Stimulated activated CD8-positive, alpha-beta memory T cell treated with anti-CD3 and anti-CD28 coated beads, Interleukin-15, amount 100 ng/mL, for 48 hours (primary cell): ENCODE measurements around the gene SEPTIN3.

Experiments used
- DNase-seq, 2 donors: peaks; one replicate each; pipeline ENCODE4 v3.0.0-alpha.2; 2020; ENCODE audit warnings: low read depth in 2 of 2

The SEPTIN3 gene

GRCh38 chr22:41975299-41976069 is 6.2 kb downstream of the SEPTIN3 start:
- DNase-seq: no peak

- peak in 1 of 2 donors; percentile 19 for DNase-seq
These were observed 7.0 kb downstream of the SEPTIN3 start for GRCh38 chr22:41976070-41976901.

DNA sequence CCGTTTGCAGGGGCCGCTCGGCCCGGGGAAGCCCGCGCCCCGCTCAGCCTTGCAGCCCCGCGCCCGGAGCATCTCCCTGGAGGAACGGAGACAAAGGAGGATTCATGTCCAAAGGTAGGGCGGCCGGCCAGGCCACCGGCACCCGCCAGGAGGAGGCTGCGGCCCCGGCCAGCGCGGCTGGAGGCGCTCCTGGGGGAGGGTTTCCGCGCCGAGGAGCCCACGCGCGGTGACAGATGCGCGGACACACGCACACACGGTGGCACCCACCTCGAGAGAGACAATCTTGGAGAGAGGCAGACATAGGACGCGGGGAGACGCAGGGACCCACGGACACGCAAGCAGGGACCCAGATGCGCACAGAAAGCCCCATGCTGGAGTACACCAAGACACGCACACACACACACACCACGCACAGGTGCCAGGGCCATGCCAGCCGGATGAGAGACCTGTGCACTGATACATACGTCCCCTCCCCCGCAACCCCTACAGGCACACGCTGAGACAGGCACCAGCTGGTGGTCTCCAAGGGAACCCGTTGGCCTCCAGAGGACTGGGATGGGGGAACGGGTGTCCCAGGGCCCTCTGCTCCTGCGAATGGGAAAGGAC is 7.8 kb downstream of the SEPTIN3 start:
- no peak for DNase-seq

GRCh38 chr22:41978732-41979131 is 9.5 kb downstream of the SEPTIN3 start:
- DNase-seq: no peak

DNA sequence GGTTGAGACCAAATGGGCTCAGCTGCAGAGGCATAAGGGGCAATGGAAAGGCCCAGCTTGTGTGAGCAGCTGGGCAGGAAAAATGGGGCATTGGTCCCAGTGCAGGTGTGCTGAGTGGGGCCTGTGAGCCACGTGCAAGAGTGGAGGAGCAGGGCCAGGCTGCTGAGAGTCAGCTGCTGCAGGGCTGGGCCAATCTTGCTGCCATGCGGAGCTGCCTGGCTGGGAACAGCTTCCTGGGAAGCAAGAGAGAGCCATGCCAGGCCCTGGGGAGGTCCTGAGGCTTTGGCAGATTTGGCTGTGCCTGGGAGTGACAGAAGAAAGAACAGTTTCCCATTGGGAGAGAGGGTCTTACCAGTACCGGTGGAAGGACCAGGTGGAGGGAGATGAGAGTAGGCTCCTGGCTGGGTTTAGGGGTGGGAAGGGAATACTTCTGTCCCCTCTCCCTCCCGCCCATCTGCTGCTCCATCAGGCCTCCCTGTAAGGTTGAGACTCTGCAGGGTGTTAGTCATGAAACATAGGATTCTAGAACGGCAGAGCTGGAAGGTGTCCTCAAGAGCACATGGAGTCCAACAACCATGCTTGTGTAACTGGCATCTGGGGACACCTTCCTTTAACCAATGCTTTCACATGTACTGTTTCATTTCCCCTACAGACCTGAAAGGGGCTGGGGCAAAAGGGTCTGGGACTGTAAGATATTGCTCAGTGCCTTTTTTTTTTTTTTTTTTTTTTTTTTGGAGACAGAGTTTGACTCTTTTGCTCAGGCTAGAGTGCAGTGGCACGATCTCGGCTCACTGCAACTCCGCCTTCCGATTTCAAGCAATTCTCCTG is 10.4 kb downstream of the SEPTIN3 start:
- no peak for DNase-seq

DNA sequence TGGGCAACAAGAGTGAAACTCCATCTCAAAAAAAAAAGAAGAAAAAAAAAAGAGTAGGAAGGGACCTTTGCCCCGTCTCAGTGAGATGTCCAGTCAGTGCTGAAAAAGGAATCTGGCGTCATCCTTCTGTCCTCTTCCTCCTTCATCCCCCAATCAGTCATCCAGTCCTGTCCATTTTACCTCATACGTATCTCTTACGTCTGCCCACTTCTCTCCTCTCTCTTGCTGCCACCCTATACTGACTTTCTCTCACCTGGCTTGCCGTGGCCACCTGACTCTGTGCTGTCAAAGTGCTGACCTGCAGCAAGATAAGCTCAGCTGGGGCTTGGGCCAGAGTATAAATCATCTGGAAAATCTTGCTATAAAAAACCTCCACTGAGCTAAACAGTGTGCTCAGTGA is 13.6 kb downstream of the SEPTIN3 start:
- DNase-seq: no peak

GRCh38 chr22:41983513-41984405 is 14.5 kb downstream of the SEPTIN3 start:
- no peak for DNase-seq

GRCh38 chr22:41987276-41987675 is 18.0 kb downstream of the SEPTIN3 start:
- DNase-seq: no peak

DNA sequence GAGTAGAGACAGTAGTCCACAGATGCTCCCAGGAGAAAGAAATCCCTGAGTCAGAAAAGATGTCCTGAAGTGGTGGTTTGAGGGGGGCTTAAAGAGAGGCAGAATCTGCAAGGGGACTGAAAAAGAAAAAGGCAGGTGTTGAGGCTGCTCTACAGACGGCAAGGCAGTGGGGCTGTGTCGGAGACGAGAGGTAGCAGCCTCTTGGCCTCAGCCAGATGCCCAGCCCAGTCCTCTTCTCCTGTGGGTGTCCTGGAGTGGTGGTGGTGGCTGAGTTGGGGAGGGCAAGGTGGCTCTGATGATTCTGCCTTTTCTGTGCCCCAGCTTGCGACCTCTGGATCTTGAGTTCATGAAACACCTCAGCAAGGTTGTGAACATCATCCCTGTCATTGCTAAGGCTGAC is 20.0 kb downstream of the SEPTIN3 start:
- DNase-seq: no peak

DNA sequence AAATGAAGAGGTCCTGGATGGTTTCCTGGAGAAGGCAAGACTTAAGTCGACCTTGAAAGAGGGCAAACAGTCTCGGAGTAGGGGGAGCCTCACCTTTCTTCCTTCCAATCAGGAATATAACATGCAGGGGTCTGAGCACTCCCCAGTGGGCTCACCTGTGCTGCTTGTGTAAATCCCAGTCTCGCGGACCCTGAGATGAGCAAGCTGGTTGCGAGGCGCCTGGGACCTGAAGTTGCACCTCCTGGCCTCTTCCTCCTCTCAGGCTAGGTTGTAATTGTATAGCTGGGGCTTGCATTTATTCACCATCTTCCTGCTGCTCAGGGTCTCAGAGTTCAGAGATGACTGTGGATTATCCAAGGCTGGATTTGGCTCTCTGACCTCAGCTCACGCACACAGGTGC is 21.9 kb downstream of the SEPTIN3 start:
- DNase-seq: no peak

DNA sequence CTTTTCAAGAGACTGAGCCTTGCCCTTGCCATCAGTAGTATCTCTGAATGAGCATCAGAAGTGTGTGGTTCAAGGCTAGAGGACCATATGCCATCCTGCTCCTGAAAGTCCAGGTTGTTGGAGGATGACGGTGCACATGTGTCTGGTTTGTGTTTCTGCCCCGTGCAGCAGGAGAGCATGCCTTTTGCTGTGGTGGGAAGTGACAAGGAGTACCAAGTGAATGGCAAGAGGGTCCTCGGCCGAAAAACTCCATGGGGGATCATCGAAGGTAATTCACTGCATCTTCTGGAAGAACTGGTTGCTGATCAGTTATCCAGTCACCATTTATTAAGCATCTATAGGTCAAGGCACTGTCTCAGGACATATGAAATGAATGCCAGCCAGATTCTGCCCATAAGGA is 23.3 kb downstream of the SEPTIN3 start:
- no peak for DNase-seq

GRCh38 chr22:41995211-41995610 is 26.0 kb downstream of the SEPTIN3 start:
- DNase-seq: no peak

DNA sequence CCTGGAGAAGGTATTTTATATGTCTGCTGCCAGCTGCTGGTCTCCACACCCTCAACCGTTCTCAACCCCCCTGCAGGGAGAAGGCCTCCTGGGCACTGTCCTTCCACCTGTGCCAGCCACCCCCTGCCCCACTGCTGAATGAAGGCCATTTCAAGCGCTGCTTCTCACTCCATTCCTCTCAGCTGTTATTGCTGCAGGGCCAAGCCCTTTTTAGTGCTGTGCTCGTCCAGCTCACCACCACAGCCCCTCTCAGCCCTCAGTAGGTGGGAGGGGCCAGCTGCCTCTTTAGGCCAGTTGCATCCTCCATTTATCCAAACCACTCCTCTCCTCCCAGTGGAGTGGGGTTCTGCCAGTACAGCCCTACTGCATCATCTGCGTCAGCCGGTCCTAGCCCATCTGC is 27.6 kb downstream of the SEPTIN3 start:
- DNase-seq: no peak

- DNase-seq: peak; percentile 73 to 77
These were observed 29.4 kb downstream of the SEPTIN3 start, which contains the start of gene WBP2NL for GRCh38 chr22:41998361-41999261. TSS of gene WBP2NL (plus strand) at chr22:41998788. CDS start at chr22:41998819, 31 bp downstream.

DNA sequence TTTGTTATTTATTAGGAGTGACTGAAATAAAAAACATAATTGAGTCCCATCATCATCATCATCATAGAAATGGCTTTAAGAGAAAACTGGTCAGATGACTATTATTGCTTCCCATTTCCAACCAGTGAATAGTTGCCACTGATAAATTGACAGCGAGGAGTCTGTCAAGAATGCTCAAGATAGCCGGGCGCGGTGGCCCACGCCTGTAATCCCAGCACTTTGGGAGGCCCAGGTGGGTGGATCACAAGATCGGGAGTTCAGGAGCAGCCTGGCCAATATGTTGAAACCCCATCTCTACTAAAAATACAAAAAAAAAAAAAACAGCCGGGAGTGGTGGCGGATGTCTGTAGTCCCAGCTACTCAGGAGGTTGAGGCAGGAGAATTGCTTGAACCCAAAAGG is 31.2 kb downstream of the SEPTIN3 start:
- no peak for DNase-seq

DNA sequence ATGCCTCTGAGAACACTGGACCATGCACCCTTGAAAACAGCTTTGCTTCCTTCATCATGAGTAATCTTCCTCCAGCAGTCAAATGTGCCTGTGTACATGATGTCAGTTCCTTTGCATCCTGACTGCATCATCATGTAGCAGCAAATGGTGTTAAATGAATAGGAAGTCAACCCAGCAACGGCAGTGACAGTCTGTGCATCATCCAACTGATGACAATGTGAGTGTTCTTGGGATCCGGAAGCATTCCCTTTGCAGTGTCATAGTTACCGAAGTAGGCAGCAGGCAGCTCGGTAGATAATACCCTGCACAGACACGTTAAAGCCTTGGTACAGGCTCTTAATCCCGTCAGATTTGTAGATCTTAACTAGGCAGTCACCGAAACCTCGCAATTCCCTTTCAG is 31.9 kb downstream of the SEPTIN3 start:
- DNase-seq: no peak

- DNase-seq: no peak
These were observed 32.5 kb downstream of the SEPTIN3 start for GRCh38 chr22:42001706-42002105.

DNA sequence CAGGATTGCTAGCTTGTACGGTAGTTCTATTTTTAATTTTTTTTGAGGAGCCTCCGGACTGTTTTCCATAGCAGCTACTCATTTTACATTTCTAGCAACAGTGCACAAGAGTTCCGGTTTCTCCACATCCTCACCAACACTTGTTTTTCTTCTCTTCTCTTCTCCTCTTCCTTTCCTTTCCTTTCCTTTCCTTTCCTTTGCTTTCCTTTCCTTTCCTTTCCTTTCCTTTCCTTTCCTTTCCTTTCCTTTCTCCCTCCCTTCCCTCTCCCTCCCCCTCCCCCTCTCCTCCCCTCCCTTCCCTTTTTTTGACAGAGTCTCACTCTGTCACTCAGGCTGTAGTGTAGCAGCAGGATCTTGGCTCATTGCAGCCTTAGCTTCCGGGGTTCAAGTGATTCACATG is 38.7 kb downstream of the SEPTIN3 start:
- DNase-seq: no peak

- no peak for DNase-seq
These were observed 41.5 kb downstream of the SEPTIN3 start for GRCh38 chr22:42010778-42011177.

GRCh38 chr22:42013385-42013784 is 44.1 kb downstream of the SEPTIN3 start:
- DNase-seq: no peak
